ENCODE results near the gene CHMP2B.

Gene CHMP2B

GRCh38 chr3:87270908-87271700 lies 44.0 kb downstream of the CHMP2B start:
- Mint-ChIP-seq H3K27me3 (ENCODE audit: low read depth, poor library complexity) (no peaks in the 10 kb centered on the region), H3K9me3 (no peaks in the 10 kb centered on the region), H3K4me3 (no peak overlapping the region), H3K36me3 (ENCODE audit: low read depth) (no peaks in the 10 kb centered on the region), H3K4me1 (peaks cover 56% of the 10 kb centered on the region), H3K27ac (no peak overlapping the region)
- no peak for TF ChIP-seq CTCF (IDR thresholded peaks at IDR 0.05)
- no peak for DNase-seq

GRCh38 chr3:87272718-87273341 lies 45.7 kb downstream of the CHMP2B start:
- Mint-ChIP-seq H3K4me1 (peaks cover 47% of the 10 kb centered on the region), H3K36me3 (ENCODE audit: low read depth) (no peaks in the 10 kb centered on the region), H3K9me3 (no peaks in the 10 kb centered on the region), H3K27ac (no peak overlapping the region), H3K4me3 (no peak overlapping the region), H3K27me3 (ENCODE audit: low read depth, poor library complexity) (no peaks in the 10 kb centered on the region)
- no peak for TF ChIP-seq CTCF (IDR thresholded peaks at IDR 0.05)
- no peak for DNase-seq

GRCh38 chr3:87276484-87276883 lies 49.4 kb downstream of the CHMP2B start, which contains the start of gene POU1F1:
Gene POU1F1, minus strand, starts transcription at chr3:87276584. Its CDS starts 122 bp downstream, at chr3:87276462.
- H3K4me3 Mint-ChIP-seq, result no peak within 1 kb of the TSS
- no peak for DNase-seq
- peaks cover 3% of the 10 kb centered on the region for H3K27me3 Mint-ChIP-seq (ENCODE audit: low read depth, poor library complexity)
- H3K4me1 Mint-ChIP-seq, result peaks cover 13% of the 10 kb centered on the region
- H3K27ac Mint-ChIP-seq, result no peak within 1 kb of the TSS
- H3K36me3 Mint-ChIP-seq (ENCODE audit: low read depth), result no peaks in the 10 kb centered on the region
- no peak for TF ChIP-seq CTCF (IDR thresholded peaks at IDR 0.05)
- no peaks in the 10 kb centered on the region for H3K9me3 Mint-ChIP-seq

GRCh38 chr3:87287011-87287410 lies 59.9 kb downstream of the CHMP2B start:
- TF ChIP-seq CTCF (IDR thresholded peaks at IDR 0.05), result no peak
- H3K36me3 Mint-ChIP-seq (ENCODE audit: low read depth), result no peaks in the 10 kb centered on the region
- no peaks in the 10 kb centered on the region for H3K27me3 Mint-ChIP-seq (ENCODE audit: low read depth, poor library complexity)
- H3K27ac Mint-ChIP-seq, result no peak overlapping the region
- H3K4me3 Mint-ChIP-seq, result no peak overlapping the region
- H3K9me3 Mint-ChIP-seq, result no peaks in the 10 kb centered on the region
- no peaks in the 10 kb centered on the region for H3K4me1 Mint-ChIP-seq
- DNase-seq, result no peak

- H3K36me3 Mint-ChIP-seq (ENCODE audit: low read depth), result no peaks in the 10 kb centered on the region
Measured at GRCh38 chr3:87288446-87288845, 61.3 kb downstream of the CHMP2B start.

More at GRCh38 chr3:87288446-87288845, 61.3 kb downstream of the CHMP2B start:
- no peak for TF ChIP-seq CTCF (IDR thresholded peaks at IDR 0.05)
- Mint-ChIP-seq H3K27me3 (ENCODE audit: low read depth, poor library complexity) (no peaks in the 10 kb centered on the region), H3K4me3 (no peak overlapping the region), H3K4me1 (no peaks in the 10 kb centered on the region), H3K27ac (no peak overlapping the region), H3K9me3 (no peaks in the 10 kb centered on the region)
- DNase-seq, result no peak
